GM23338 (cell line): ENCODE data around the gene KIAA1671. TPM values are rescaled to one million over a fixed set of nuclear protein-coding genes. Genes with fewer than 3 reads are reported as not detected.

Source experiments
- ATAC-seq: fragments of 200-7000 bp; cut with Tn5 transposase; 3 replicates; pipeline ENCODE4 v1.9.1; 2020
- DNase-seq: peaks from one replicate; pipeline ENCODE4 v3.0.0-alpha.2; 2015; ENCODE audit warnings: low spot score
- H2AFZ ChIP-seq: fragments of 200-600 bp; sonication (generic); 2 replicates; pipeline ENCODE4 v1.8.0; 2016; ENCODE audit warnings: antibody characterized with exemption, mild to moderate bottlenecking, moderate library complexity
- H3F3A ChIP-seq: fragments of 200-600 bp; sonication (generic); replicated peaks from 2 replicates; pipeline ENCODE4 v1.8.0; 2017; ENCODE audit warnings: antibody characterized with exemption, mixed run types, low read depth
- H3K27ac ChIP-seq: fragments of 200-600 bp; sonication (generic); 2 replicates; pipeline ENCODE4 v1.6.1; 2016; ENCODE audit warnings: low read depth
- H3K27me3 ChIP-seq: fragments of 200-600 bp; sonication (generic); 2 replicates; pipeline ENCODE4 v1.8.0; 2016; ENCODE audit warnings: mild to moderate bottlenecking, mixed run types, moderate library complexity; ENCODE audit not compliant: insufficient read depth
- H3K36me3 ChIP-seq: fragments of 200-600 bp; sonication (generic); 2 replicates; pipeline ENCODE4 v1.8.0; 2016; ENCODE audit warnings: mild to moderate bottlenecking; ENCODE audit not compliant: insufficient read depth
- H3K4me1 ChIP-seq: fragments of 200-600 bp; sonication (generic); 2 replicates; pipeline ENCODE4 v1.8.0; 2016; ENCODE audit warnings: mild to moderate bottlenecking, moderate library complexity; ENCODE audit not compliant: insufficient read depth
- H3K4me2 ChIP-seq: fragments of 200-600 bp; sonication (generic); 2 replicates; pipeline ENCODE4 v1.7.1; 2017; ENCODE audit warnings: mixed run types
- H3K4me3 ChIP-seq: fragments of 200-600 bp; sonication (generic); 2 replicates; pipeline ENCODE4 v1.6.1; 2016; ENCODE audit warnings: mixed run types
- H3K79me2 ChIP-seq: fragments of 200-600 bp; sonication (generic); replicated peaks from 2 replicates; pipeline ENCODE4 v1.8.0; 2017; ENCODE audit warnings: mild to moderate bottlenecking; ENCODE audit not compliant: insufficient read depth
- H3K9me2 ChIP-seq: fragments of 200-600 bp; sonication (generic); 2 replicates; pipeline ENCODE4 v1.8.0; 2017; ENCODE audit not compliant: insufficient read depth
- H4K20me1 ChIP-seq: fragments of 200-600 bp; sonication (generic); replicated peaks from 2 replicates; pipeline ENCODE4 v1.8.0; 2017; ENCODE audit warnings: mild to moderate bottlenecking; ENCODE audit not compliant: insufficient read depth
- H3K27ac Mint-ChIP-seq: 2 replicates; pipeline ENCODE4 v1.8.0; 2020; ENCODE audit warnings: inconsistent platforms, mild to moderate bottlenecking, moderate library complexity, mixed read lengths
- H3K27me3 Mint-ChIP-seq: 3 replicates; pipeline ENCODE4 v1.8.0; 2022; ENCODE audit warnings: low read depth, mild to moderate bottlenecking, moderate library complexity, mixed read lengths, inconsistent platforms; ENCODE audit not compliant: insufficient read depth, poor library complexity
- H3K36me3 Mint-ChIP-seq: 3 replicates; pipeline ENCODE4 v1.8.0; 2021; ENCODE audit warnings: low read depth, mild to moderate bottlenecking, inconsistent platforms, moderate library complexity, mixed read lengths
- H3K4me1 Mint-ChIP-seq: 3 replicates; pipeline ENCODE4 v1.8.0; 2020; ENCODE audit warnings: mild to moderate bottlenecking, inconsistent platforms, mixed read lengths
- H3K4me3 Mint-ChIP-seq: 3 replicates; pipeline ENCODE4 v1.8.0; 2021; ENCODE audit warnings: moderate library complexity, mild to moderate bottlenecking, inconsistent platforms, mixed read lengths
- H3K9me3 Mint-ChIP-seq: 3 replicates; pipeline ENCODE4 v1.8.0; 2020; ENCODE audit warnings: moderate library complexity, mild to moderate bottlenecking, inconsistent platforms, mixed read lengths
- CREB1 ChIP-seq: fragments of 250-450 bp; sonication (Bioruptor Pico); IDR thresholded peaks from 2 replicates; pipeline ENCODE4 v1.5.0; 2020; ENCODE audit warnings: low read depth, mild to moderate bottlenecking, moderate library complexity
- EZH2phosphoT487 ChIP-seq: fragments of 200-600 bp; sonication (generic); IDR thresholded peaks from one replicate; pipeline ENCODE4 v1.8.1; 2018; ENCODE audit warnings: antibody characterized with exemption; ENCODE audit not compliant: unreplicated experiment
- NANOG ChIP-seq: IDR thresholded peaks from 2 replicates; pipeline ENCODE4 v1.6.1; 2016; ENCODE audit warnings: antibody characterized with exemption, borderline replicate concordance
- POLR2AphosphoS5 ChIP-seq: IDR thresholded peaks from 2 replicates; pipeline ENCODE4 v1.6.1; 2016; ENCODE audit warnings: antibody characterized with exemption, low read depth
- ZNF114 ChIP-seq: fragments of 250-450 bp; sonication (Bioruptor Pico); IDR thresholded peaks from 2 replicates; pipeline ENCODE4 v1.5.0; 2020; ENCODE audit warnings: mild to moderate bottlenecking, moderate library complexity
- polyA plus RNA-seq: library from polyadenylated mRNA; unstranded; fragments of >200 nt; fragmentation: Nextera tagmentation; extraction: Ambion mirVana; gene quantifications from 2 replicates; pipeline ENCODE4 v1.2.1, GENCODE V29; 2016
- total RNA-seq: library from RNA; depleted of rRNA; stranded (reverse); fragments of >200 nt; shearing (Covaris generic); gene quantifications from 2 replicates; pipeline ENCODE4 v1.2.3, GENCODE V29; 2014
- TF ChIP-seq, protein P1 (sequence below): IDR thresholded peaks from one replicate; pipeline ENCODE4 v1.6.1; 2018; ENCODE audit warnings: antibody characterized with exemption; ENCODE audit not compliant: unreplicated experiment
- TF ChIP-seq, protein P2 (sequence below), 2 experiments: fragments of 200-600 bp in 1 of 2; sonication (generic) in 1 of 2; conservative IDR thresholded peaks; 2 replicates each; pipeline versions ENCODE4 v1.5.1 to v1.6.1; 2016 to 2017; ENCODE audit warnings: antibody characterized with exemption in 2 of 2, low read depth in 2 of 2, mild to moderate bottlenecking in 2 of 2, moderate library complexity in 1 of 2
- TF ChIP-seq, protein P3 (sequence below): IDR thresholded peaks from 2 replicates; pipeline ENCODE4 v1.6.1; 2016; ENCODE audit warnings: antibody characterized with exemption

Gene KIAA1671
- total and polyA plus RNA-seq, 2 experiments from 2014 or later: 6.1 to 27.2 TPM

DNA sequence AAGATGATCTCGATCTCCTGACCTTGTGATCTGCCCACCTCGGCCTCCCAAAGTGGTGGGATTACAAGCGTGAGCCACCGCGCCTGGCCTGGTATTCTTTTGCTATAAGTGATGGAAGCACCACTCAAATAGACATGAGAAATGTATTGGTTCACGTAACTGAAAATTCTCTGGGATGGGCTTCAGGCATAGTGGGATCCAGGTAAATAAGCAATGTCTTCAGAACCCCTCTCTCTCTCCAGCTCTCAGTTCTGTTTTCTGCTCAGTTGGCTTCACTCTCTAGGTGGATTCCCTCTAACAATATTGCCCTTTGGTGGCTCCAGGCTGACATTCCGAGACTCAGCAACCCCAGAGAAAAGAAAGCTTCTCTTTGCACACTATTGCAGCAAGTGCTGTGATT, 5.1 kb upstream of the KIAA1671 start (continued):
- TF ChIP-seq, protein P1, sequence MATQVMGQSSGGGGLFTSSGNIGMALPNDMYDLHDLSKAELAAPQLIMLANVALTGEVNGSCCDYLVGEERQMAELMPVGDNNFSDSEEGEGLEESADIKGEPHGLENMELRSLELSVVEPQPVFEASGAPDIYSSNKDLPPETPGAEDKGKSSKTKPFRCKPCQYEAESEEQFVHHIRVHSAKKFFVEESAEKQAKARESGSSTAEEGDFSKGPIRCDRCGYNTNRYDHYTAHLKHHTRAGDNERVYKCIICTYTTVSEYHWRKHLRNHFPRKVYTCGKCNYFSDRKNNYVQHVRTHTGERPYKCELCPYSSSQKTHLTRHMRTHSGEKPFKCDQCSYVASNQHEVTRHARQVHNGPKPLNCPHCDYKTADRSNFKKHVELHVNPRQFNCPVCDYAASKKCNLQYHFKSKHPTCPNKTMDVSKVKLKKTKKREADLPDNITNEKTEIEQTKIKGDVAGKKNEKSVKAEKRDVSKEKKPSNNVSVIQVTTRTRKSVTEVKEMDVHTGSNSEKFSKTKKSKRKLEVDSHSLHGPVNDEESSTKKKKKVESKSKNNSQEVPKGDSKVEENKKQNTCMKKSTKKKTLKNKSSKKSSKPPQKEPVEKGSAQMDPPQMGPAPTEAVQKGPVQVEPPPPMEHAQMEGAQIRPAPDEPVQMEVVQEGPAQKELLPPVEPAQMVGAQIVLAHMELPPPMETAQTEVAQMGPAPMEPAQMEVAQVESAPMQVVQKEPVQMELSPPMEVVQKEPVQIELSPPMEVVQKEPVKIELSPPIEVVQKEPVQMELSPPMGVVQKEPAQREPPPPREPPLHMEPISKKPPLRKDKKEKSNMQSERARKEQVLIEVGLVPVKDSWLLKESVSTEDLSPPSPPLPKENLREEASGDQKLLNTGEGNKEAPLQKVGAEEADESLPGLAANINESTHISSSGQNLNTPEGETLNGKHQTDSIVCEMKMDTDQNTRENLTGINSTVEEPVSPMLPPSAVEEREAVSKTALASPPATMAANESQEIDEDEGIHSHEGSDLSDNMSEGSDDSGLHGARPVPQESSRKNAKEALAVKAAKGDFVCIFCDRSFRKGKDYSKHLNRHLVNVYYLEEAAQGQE: no peak

DNA sequence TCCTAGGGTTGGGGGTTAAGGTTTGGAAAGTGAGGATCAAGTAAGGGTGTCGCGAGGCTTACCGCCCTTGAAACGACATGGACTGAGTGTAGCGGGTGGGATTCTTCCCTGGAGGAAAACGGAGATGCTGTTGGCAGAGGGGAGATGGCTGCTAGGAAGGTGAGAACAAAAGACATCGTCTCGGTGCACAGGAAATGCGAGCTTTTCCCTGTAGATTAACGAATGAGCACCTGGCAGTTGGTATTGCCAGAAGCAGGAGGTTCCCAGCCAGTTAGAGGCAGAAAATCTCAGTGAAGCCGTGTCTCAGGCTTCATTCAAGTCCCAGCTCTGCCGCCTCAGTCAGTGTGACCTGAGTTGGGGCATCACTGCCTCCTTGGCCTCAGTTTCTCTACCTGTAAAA, 4.6 kb upstream of the KIAA1671 start:
- H3K27me3 ChIP-seq: no peaks in the 10 kb centered on the region
- H3F3A ChIP-seq: peaks cover 3% of the 10 kb centered on the region; the same call in 1 of the 2 replicates
- no peaks in the 10 kb centered on the region for H3K9me2 ChIP-seq
- H2AFZ ChIP-seq: peak overlapping the region; percentile 34
- peak overlapping the region; percentile 90 for H3K27ac Mint-ChIP-seq
- H3K4me3 Mint-ChIP-seq: no peak overlapping the region
- peaks cover 18% of the 10 kb centered on the region; the same call in 1 of the 2 replicates for H3K4me1 ChIP-seq
- peaks cover 12% of the 10 kb centered on the region for H3K27me3 Mint-ChIP-seq
- no peak overlapping the region for H3K4me3 ChIP-seq
- peak; percentile 56 for DNase-seq
- H3K4me1 Mint-ChIP-seq: peaks cover 34% of the 10 kb centered on the region
- peak overlapping the region; percentile 78 for H3K27ac ChIP-seq
- no peak for ATAC-seq
- H3K9me3 Mint-ChIP-seq: no peaks in the 10 kb centered on the region
- H3K79me2 ChIP-seq: no peaks in the 10 kb centered on the region
- H4K20me1 ChIP-seq: no peaks in the 10 kb centered on the region
- H3K36me3 ChIP-seq: no peaks in the 10 kb centered on the region
- no peaks in the 10 kb centered on the region for H3K36me3 Mint-ChIP-seq
- peak overlapping the region; percentile 49; the same call in 1 of the 2 replicates for H3K4me2 ChIP-seq
- TF ChIP-seq, protein P1: no peak
- TF ChIP-seq POLR2AphosphoS5 (no peak), NANOG (no peak), ZNF114 (CRISPR knock-in tag) (no peak), EZH2phosphoT487 (no peak), CREB1 (no peak)
- TF ChIP-seq, protein P2, sequence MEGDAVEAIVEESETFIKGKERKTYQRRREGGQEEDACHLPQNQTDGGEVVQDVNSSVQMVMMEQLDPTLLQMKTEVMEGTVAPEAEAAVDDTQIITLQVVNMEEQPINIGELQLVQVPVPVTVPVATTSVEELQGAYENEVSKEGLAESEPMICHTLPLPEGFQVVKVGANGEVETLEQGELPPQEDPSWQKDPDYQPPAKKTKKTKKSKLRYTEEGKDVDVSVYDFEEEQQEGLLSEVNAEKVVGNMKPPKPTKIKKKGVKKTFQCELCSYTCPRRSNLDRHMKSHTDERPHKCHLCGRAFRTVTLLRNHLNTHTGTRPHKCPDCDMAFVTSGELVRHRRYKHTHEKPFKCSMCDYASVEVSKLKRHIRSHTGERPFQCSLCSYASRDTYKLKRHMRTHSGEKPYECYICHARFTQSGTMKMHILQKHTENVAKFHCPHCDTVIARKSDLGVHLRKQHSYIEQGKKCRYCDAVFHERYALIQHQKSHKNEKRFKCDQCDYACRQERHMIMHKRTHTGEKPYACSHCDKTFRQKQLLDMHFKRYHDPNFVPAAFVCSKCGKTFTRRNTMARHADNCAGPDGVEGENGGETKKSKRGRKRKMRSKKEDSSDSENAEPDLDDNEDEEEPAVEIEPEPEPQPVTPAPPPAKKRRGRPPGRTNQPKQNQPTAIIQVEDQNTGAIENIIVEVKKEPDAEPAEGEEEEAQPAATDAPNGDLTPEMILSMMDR (conservative IDR thresholded peaks at IDR 0.05; ENCODE audit: low read depth in 2 of 2): no peak
- TF ChIP-seq, protein P3, sequence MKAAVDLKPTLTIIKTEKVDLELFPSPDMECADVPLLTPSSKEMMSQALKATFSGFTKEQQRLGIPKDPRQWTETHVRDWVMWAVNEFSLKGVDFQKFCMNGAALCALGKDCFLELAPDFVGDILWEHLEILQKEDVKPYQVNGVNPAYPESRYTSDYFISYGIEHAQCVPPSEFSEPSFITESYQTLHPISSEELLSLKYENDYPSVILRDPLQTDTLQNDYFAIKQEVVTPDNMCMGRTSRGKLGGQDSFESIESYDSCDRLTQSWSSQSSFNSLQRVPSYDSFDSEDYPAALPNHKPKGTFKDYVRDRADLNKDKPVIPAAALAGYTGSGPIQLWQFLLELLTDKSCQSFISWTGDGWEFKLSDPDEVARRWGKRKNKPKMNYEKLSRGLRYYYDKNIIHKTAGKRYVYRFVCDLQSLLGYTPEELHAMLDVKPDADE: no peak
